Stimulated activated CD8-positive, alpha-beta memory T cell treated with anti-CD3 and anti-CD28 coated beads, Interleukin-12 subunit alpha, Interleukin-12 subunit beta, amount 100 ng/mL, for 1 hour (primary cell): ENCODE data around the gene NFKBIE.

Experiments
- DNase-seq: peaks from one replicate; pipeline ENCODE4 v3.0.0-alpha.2; 2020; ENCODE audit warnings: low read depth

NFKBIE gene

DNA sequence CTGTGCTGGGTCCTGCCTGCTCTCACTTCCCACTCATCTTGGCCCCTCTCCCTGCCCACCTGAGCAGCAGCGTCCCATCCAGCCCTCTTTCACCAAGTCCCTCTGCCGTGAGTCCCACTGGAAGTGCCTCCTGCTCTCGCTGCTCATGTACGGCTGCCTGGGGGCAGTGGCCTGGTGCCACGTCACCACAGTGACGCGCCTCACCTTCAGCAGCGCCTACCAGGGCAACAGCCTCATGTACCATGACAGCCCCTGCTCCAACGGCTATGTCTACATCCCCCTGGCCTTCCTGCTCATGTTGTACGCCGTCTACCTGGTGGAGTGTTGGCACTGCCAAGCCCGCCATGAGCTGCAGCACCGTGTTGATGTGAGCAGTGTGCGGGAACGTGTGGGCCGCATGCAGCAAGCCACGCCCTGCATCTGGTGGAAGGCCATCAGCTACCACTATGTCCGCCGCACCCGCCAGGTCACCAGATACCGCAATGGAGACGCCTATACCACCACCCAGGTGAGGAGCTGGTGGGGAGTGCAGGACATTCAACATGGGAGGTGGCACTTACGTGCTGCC lies 7.7 kb upstream of the NFKBIE start:
- no peak for DNase-seq

DNA sequence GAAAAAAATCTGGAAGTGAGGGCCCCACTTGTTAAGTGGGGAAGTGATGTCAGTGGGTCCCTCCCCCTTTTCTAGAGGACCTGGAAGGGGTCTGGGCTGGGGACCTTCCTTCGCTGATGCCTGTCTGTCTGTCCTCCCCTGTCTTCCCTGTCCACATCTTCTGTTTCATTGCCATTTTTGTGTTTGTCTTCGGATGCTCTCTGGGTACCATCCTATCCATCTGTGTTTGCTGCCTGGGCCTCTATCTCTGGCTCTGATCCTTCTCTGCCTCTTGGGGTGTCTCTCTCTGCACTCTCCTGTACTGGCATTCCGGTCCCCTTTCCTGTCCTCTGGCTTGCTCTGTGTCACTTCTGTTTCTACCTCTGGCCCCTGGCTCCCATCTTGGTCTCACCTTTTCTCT lies 7.2 kb upstream of the NFKBIE start:
- no peak for DNase-seq

DNA sequence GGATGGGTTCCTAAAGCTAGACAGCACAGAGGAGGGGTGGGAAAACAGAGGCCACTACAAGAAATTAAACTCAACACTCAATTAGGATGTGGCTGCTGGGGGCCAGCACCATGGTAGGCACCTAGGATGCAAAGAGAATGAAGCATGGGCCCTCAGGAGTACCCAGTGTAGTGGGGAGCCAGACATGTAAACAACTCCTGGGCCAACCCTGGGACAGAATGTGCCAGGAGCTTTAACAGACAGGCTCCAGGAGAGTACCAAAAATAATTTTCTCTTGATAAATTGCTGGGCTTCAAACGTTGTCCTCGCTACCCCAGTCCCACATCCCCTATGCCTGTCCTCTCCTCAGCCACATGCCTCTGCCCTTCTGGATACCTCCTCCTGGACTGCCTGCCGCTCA lies 6.6 kb upstream of the NFKBIE start:
- DNase-seq: no peak

GRCh38 chr6:44271406-44271723 lies 6.0 kb upstream of the NFKBIE start:
- DNase-seq: no peak

GRCh38 chr6:44270526-44271405 lies 5.4 kb upstream of the NFKBIE start:
- no peak for DNase-seq

DNA sequence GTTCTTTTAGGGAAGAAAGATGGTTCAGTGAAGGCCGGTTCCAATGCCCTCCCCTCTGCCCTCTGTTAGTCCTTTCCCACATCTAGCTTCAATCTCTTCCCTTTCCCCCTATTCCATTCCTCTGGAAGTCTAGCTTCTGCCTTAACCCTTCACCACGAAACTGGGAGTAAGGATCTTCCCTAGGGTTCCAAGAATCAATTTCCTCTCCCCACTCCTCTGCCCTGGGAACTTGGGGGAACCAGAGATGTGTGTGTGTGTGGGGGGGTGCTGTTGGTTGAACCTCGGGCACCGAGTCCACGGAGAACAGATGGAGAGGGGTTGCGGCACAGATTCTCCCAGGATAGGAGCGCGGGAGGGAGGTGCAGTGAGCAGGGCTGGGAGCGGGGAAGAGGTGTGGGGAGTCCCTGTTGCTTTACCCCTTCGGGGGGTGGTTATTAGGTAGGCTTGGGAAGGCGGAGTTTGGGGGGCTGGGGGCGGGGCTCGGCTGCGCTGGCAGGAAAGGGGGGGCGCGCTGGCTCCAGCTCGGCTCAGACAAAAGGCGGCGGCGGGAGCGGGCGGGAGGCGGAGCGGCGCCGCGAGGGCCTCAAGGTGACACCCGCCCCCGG lies 4.7 kb upstream of the NFKBIE start, which contains the start of gene TMEM151B:
Gene TMEM151B, plus strand, starts transcription at position 530 of the 605 bp plus-strand sequence. CDS start 293 bp downstream, outside the sequence.
- no peak for DNase-seq

DNA sequence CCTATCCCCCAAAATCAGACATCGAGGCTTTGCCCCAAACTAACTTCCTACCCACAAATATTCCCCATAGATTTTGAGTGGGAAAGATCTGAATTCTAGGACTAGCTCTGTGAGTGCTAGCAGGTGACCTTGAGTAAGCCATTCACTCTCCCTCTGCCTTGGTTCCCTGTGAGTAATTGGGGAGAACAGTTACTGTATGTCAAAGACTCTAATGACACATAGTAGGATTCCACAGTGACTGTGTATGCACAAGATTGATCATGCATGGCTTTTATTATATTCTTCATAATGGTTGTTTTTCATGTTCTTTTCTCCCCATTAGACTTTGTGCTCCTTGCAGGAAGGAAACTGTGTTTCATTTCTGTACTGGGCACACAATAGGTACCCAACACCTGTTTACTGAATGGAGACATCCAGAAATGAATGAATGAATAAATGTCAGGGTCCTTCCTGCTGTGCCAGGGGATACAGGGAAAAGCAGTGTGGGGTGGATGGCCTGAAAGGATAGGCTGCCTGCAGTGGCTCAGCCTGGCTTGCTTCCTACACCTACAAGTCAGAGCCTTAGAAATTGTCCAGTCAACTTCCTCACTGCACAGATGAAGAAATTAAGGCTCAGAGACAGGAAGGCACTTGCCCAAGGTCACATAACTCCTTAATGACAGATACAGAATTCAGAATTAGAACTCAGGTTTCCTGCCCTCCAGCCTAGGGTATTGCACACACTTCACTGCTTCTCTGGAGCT lies 4.0 kb upstream of the NFKBIE start:
- DNase-seq: no peak

GRCh38 chr6:44268095-44268628 lies 2.8 kb upstream of the NFKBIE start:
- peak; percentile 39 for DNase-seq

DNA sequence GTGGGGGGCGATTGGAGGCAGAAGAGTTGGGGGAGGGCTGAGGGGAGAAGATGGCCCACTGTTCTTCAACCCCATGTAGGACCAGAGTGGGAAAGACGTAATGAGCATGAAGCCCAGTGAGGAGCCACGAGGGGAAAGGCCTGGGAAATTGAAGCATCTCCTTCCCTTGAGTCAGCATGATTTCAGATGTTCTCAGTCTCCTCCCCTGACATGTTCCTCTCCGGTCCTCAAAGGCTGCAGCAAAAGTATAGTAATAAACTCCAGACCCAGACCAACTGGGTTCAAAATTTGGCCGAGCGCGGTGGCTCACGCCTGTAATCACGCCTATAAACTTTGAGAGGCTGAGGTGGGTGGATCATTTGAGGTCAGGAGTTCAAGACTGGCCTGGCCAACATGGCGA lies 1.9 kb upstream of the NFKBIE start:
- DNase-seq: no peak

DNA sequence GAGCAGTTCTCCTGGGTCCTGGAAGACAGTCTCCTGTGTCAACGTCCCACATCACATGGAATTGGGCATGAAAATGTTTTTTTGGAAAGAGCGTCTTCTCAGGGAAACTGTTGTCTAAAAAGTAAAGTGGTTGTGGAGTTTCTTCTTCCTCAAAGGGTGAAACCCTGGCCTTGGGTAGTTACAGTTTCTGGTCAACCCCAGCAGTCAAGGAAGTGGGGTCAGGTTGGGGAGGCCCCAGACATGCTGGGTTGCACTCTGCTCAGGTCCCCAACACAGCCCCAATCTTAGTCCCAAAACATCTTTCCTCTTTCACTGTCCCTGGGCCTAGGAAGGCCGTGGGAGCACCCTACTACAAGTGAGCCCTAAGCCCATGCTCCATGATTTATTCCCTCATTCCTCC lies 996 bp upstream of the NFKBIE start:
- DNase-seq: no peak

GRCh38 chr6:44265722-44266233 lies 427 bp upstream of the NFKBIE start:
- no peak for DNase-seq

DNA sequence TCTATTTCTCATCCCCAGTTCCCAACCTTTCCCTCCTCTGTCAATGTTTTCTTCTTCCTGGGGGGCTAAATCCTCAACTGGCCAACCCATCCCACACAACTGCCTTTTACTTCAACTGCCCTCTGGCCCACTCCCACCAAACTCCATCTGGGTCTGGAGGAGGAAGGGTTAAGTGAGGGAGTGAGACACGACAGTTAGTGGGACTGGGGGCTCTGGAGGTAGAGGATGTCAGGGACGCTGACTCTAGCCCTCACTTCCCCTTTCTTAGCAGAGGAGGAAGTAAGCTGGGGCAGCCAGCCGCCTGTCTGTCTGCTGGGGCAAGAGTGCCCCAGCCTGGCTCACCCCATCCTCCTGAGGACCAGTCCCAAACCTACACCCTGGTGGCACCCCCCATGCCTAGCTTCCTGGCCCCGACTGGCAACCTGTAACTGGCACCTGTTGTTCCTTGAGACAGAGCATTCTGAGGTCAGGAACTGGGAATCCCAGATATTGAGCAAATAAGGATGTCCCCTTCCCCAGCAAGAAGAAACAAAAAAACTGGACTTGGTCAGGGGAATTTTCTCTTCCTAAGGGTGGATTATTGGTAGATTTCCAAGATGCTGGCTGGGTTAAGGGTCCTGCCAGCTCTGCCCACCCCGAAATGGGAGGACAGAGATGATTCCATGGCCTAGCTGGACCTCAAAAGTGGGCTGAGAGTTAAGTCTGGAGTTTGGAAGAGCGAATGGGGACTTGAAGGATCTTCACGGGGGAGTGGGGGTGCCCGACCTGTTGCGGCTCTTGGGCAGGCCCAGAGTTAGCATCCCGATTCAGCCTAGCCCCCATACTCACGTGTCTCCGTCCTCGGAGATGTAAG lies 971 bp downstream of the NFKBIE start:
- no peak for DNase-seq

- DNase-seq: no peak
Observed at GRCh38 chr6:44263354-44264100, 1.8 kb downstream of the NFKBIE start.

DNA sequence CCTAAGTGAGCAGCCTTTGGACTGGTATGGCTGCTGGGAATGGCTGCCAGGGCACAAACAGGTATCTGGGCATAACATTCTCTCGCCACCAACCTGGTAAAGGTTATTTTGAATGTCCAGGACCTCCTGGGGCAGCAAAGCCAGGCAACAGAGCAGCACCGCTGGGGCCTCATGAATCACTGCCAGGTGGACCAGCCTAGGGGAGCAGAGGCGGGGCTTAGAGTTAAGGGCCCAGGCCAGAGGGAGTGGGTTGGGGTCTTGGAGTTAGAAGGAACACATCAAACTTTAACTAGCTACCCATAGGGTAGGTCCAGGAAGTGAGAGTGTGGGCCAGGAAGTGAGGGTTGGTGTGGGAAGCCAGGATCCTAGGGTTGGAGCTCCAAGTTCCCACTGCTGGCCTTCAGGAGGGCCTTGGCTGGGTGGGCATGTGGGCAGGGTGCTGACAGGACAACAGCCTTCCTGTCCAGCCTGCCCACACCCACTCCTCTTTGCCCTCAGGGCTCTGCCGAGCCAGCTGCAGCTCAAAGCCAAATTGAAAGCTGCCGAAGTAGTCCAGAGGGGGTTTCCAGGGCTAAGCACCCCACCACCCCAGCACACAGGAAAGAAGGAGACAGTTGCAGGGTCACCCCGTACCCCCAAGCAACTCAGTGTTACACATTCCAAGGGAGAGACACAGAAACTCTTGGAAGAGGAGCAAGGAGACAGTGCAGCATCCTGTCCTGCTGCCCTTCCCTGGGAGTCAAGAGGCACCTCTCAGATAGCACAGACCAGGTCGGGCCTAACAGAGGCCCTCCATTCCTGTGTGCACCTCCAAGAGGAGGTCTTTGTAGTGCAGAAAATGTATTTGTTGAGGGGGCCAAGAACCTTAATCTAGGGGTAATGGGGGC lies 2.6 kb downstream of the NFKBIE start:
- DNase-seq: no peak

DNA sequence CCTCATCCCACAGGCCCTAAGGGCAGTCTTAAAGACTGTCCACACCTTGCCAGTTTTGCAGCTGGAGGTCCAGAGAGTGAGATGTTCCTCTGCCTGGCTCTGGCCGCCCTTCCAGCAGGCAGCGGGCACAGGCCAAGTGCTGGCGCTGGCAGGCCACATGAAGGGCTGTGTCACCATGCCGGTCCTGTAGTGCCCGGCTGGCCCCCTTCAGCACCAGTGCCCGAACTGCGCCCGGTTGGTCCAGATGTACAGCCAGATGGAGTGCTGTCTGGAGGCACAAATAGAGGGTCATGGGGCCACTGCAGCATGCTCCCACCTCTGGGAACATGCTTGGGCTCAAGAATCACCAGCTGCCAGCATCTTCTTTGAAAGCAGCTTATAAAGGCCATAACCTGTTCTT lies 3.8 kb downstream of the NFKBIE start:
- DNase-seq: no peak

GRCh38 chr6:44260451-44261297 lies 4.7 kb downstream of the NFKBIE start:
- DNase-seq: no peak

DNA sequence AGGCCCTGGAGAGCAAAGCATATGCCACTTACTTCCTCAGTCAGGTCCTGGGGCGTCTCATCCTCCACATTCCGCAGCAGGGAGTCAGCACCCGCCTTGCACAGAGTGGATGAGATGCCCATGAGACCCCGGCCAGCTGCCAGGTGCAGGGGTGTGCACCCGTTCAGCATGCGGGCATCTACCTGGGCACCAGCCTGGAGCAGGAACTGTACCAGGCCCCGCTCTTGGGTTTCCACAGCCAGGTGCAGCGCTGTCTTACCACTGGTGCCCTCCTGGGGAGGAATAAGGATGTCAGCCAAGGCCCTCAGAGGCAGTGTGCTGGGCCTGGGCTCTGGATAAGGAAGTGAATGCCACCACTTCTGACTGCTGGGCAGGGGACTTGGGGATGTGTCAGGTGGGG lies 5.3 kb downstream of the NFKBIE start:
- DNase-seq: no peak

GRCh38 chr6:44258921-44259320 lies 6.4 kb downstream of the NFKBIE start:
- DNase-seq: no peak
